ENCODE measurements around the gene RFX4.

RFX4 gene

GRCh38 chr12:106744600-106744999, 161.8 kb downstream of the RFX4 start:
- DNase-seq: no peak
- ATAC-seq (ENCODE audit: insufficient read depth, low read depth): no peak
- Histone ChIP-seq H3K79me2 (ENCODE audit: insufficient read depth, low read length) (no peaks in the 10 kb centered on the region), H3K36me3 (ENCODE audit: insufficient read depth, low read length) (no peaks in the 10 kb centered on the region), H3K4me2 (ENCODE audit: insufficient read depth, low read length) (no peak overlapping the region), H3K27ac (ENCODE audit: low read length) (no peak overlapping the region), H3K27me3 (ENCODE audit: insufficient read depth, low read length, poor library complexity) (no peaks in the 10 kb centered on the region), H2AFZ (ENCODE audit: low read depth, low read length) (no peak overlapping the region), H3K9me3 (ENCODE audit: insufficient read depth, low read length, severe bottlenecking) (no peaks in the 10 kb centered on the region), H3K9ac (ENCODE audit: low read depth, low read length) (no peak overlapping the region), H4K20me1 (ENCODE audit: insufficient read depth, low read length) (no peaks in the 10 kb centered on the region), H3K4me3 (ENCODE audit: low read depth in 1 of 2, low read length in 2 of 2) (no peak overlapping the region), H3K4me1 (ENCODE audit: insufficient read depth, low read length) (no peaks in the 10 kb centered on the region)
- TF ChIP-seq EZH2 (IDR thresholded peaks at IDR 0.05; ENCODE audit: borderline replicate concordance, low read depth, low read length, severe bottlenecking) (no peak), CTCF (IDR thresholded peaks at IDR 0.05; ENCODE audit: borderline replicate concordance, extremely low read depth, low read length, poor library complexity, severe bottlenecking) (no peak)

- TF ChIP-seq CTCF (IDR thresholded peaks at IDR 0.05; ENCODE audit: borderline replicate concordance, extremely low read depth, low read length, poor library complexity, severe bottlenecking): no peak
- no peak for TF ChIP-seq EZH2 (IDR thresholded peaks at IDR 0.05; ENCODE audit: borderline replicate concordance, low read depth, low read length, severe bottlenecking)
- no peak overlapping the region for H3K27ac ChIP-seq (ENCODE audit: low read length)
- no peak overlapping the region for H3K9ac ChIP-seq (ENCODE audit: low read depth, low read length)
- H3K4me3 ChIP-seq (ENCODE audit: low read depth in 1 of 2, low read length in 2 of 2): no peak overlapping the region
- H4K20me1 ChIP-seq (ENCODE audit: insufficient read depth, low read length): no peaks in the 10 kb centered on the region
- no peaks in the 10 kb centered on the region for H3K79me2 ChIP-seq (ENCODE audit: insufficient read depth, low read length)
- no peaks in the 10 kb centered on the region for H3K4me1 ChIP-seq (ENCODE audit: insufficient read depth, low read length)
- no peaks in the 10 kb centered on the region for H3K9me3 ChIP-seq (ENCODE audit: insufficient read depth, low read length, severe bottlenecking)
- no peaks in the 10 kb centered on the region for H3K27me3 ChIP-seq (ENCODE audit: insufficient read depth, low read length, poor library complexity)
- ATAC-seq (ENCODE audit: insufficient read depth, low read depth): no peak
- H3K4me2 ChIP-seq (ENCODE audit: insufficient read depth, low read length): no peak overlapping the region
- no peak for DNase-seq
- H3K36me3 ChIP-seq (ENCODE audit: insufficient read depth, low read length): no peaks in the 10 kb centered on the region
- H2AFZ ChIP-seq (ENCODE audit: low read depth, low read length): no peak overlapping the region
Measured at GRCh38 chr12:106745181-106745745, 162.5 kb downstream of the RFX4 start.

GRCh38 chr12:106747973-106748436, 165.2 kb downstream of the RFX4 start:
- Histone ChIP-seq H3K36me3 (ENCODE audit: insufficient read depth, low read length) (no peaks in the 10 kb centered on the region), H3K79me2 (ENCODE audit: insufficient read depth, low read length) (no peaks in the 10 kb centered on the region), H3K27me3 (ENCODE audit: insufficient read depth, low read length, poor library complexity) (no peaks in the 10 kb centered on the region), H3K27ac (ENCODE audit: low read length) (no peak overlapping the region), H3K4me3 (ENCODE audit: low read depth in 1 of 2, low read length in 2 of 2) (no peak overlapping the region), H3K4me2 (ENCODE audit: insufficient read depth, low read length) (no peak overlapping the region), H4K20me1 (ENCODE audit: insufficient read depth, low read length) (no peaks in the 10 kb centered on the region), H3K9ac (ENCODE audit: low read depth, low read length) (no peak overlapping the region), H3K4me1 (ENCODE audit: insufficient read depth, low read length) (no peaks in the 10 kb centered on the region), H3K9me3 (ENCODE audit: insufficient read depth, low read length, severe bottlenecking) (no peaks in the 10 kb centered on the region), H2AFZ (ENCODE audit: low read depth, low read length) (no peak overlapping the region)
- DNase-seq (no peak), ATAC-seq (ENCODE audit: insufficient read depth, low read depth) (no peak)
- TF ChIP-seq CTCF (IDR thresholded peaks at IDR 0.05; ENCODE audit: borderline replicate concordance, extremely low read depth, low read length, poor library complexity, severe bottlenecking): no peak

- no peak overlapping the region for H3K27ac ChIP-seq (ENCODE audit: low read length)
- H3K27me3 ChIP-seq (ENCODE audit: insufficient read depth, low read length, poor library complexity): no peaks in the 10 kb centered on the region
- H2AFZ ChIP-seq (ENCODE audit: low read depth, low read length): no peak overlapping the region
- H3K9me3 ChIP-seq (ENCODE audit: insufficient read depth, low read length, severe bottlenecking): no peaks in the 10 kb centered on the region
- no peak overlapping the region for H3K9ac ChIP-seq (ENCODE audit: low read depth, low read length)
- TF ChIP-seq CTCF (IDR thresholded peaks at IDR 0.05; ENCODE audit: borderline replicate concordance, extremely low read depth, low read length, poor library complexity, severe bottlenecking) (no peak), EZH2 (IDR thresholded peaks at IDR 0.05; ENCODE audit: borderline replicate concordance, low read depth, low read length, severe bottlenecking) (no peak)
- H3K79me2 ChIP-seq (ENCODE audit: insufficient read depth, low read length): no peaks in the 10 kb centered on the region
- DNase-seq (no peak), ATAC-seq (ENCODE audit: insufficient read depth, low read depth) (no peak)
- no peaks in the 10 kb centered on the region for H3K4me1 ChIP-seq (ENCODE audit: insufficient read depth, low read length)
- H4K20me1 ChIP-seq (ENCODE audit: insufficient read depth, low read length): no peaks in the 10 kb centered on the region
- H3K36me3 ChIP-seq (ENCODE audit: insufficient read depth, low read length): no peaks in the 10 kb centered on the region
- H3K4me3 ChIP-seq (ENCODE audit: low read depth in 1 of 2, low read length in 2 of 2): no peak overlapping the region
- H3K4me2 ChIP-seq (ENCODE audit: insufficient read depth, low read length): no peak overlapping the region
Measured at GRCh38 chr12:106750524-106750923, 167.7 kb downstream of the RFX4 start.
